GM21367 (cell line): Measurements from ENCODE around the gene SLC30A2.
"Not testable (repeated sequence)": the region's sequence is repeated elsewhere in the genome, so short reads cannot be mapped to it uniquely, and the experiment has no call there.

Source experiments
- ATAC-seq: cut with Tn5 transposase; IDR thresholded peaks from one replicate; pipeline ENCODE4 v1.9.1; 2021; ENCODE audit not compliant: unreplicated experiment

Gene SLC30A2, protein sequence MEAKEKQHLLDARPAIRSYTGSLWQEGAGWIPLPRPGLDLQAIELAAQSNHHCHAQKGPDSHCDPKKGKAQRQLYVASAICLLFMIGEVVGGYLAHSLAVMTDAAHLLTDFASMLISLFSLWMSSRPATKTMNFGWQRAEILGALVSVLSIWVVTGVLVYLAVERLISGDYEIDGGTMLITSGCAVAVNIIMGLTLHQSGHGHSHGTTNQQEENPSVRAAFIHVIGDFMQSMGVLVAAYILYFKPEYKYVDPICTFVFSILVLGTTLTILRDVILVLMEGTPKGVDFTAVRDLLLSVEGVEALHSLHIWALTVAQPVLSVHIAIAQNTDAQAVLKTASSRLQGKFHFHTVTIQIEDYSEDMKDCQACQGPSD

DNA sequence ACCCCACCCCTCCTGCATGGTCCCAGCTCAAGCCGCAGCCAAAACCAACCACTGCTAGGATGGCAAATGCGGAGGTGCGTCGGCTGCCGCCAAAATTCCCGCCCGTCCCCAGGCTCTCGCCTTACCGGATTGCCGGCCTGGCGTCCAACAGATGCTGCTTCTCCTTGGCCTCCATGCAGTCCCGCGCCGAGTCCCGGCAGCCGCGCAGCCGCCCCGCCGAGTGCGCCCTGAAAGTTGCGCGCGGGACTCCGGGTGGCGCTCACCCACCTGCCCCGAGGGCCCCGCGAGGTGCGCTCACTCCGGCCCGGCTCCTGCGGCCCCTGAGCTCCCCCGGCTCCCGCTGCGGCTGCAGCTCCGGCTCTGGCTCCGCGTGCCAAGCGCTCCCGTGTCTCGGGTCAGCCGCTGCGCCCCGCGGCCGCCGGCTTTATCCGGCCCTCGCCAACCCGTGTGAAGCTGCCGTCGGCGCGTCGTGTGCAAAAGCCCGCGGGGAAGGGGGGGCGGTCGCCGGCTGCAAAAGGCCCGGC, at the start of gene SLC30A2:
SLC30A2 (minus strand) TSS at position 397 of the 524 bp plus-strand sequence; CDS start at position 175, 222 bp downstream.
- ATAC-seq = no peak

DNA sequence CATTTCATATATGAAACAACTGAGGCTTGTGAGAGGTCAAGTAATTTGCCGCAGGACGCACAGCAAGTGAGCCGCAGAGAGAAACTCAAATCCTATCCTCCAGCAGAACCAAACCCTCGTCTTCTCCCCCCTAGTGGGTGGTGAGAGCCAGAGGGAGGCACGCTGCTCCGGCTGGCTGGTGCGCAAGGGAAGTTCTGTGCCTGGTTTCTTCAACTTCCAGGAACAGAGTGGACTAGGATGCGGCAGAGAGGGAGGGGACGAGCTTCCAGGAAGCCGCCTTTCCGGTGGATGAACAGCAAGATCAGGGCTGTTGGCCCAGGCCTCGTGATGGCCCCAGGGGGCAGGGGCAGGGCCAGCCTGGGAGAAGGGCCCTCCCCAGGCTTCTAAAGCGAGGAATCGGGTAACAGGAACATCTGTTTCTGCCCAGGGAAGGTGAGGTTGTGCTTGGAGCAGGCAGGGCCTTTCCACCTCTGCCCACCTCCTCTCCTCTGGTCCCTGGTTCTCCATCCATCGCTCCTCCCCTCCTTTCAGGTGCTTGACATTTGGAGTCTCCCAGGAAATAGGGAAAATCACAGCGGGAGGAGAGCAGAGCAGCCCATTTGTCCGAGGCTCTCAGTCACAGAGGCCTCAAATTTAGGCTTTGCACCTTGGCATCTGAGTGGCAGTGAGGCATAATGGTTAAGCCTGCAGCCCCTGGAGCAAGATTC, 48.9 kb upstream of the SLC30A2 start:
- no peak for ATAC-seq

DNA sequence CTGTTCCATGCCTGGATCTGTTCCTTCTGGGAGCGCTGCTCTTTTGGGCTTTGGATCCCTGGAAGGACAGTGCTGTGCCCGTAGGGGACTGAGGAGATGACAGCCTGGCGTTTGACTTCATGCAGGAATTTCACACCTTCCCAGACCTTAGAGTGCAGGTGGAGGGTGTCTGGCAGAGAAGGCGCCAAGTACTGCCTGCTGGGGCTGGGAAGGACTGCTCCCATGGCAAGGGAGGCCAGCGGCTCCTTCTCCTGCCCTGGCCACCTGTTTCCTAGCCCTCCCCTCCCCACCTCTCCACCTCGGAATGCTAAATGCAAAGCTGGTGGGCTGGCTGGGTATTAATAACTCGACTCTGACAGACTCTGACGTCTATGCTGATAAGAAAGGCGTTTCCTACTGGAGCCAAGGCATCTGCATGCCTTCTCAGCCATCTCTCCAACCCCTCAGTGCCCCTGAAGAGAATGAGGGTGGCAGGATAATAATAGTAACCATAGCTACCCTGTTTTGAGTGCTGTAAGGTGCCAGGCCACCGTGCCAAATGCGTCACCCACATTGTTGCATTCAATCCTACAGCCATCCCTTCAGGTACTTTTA, 48.3 kb upstream of the SLC30A2 start:
- ATAC-seq = no peak

DNA sequence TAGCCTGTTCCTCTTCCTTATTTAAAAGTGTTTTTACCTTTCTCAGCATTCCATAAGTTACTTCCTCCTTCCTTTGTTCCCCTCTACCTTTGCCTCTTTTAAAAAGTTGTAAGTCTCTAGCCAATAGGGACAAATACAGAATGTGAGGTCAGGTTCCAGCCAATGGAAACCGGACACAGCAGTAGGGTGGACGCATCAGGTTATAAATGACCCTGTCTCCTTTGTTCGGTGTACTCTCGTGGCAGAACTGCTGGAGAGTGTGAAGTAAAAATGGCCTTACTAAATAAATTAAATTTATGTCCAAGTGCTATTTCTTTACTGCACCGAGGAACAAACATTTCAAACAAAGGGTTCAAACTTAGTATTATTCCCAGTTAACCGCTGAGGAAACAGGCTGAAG, 47.7 kb upstream of the SLC30A2 start:
- ATAC-seq = not testable (repeated sequence)

DNA sequence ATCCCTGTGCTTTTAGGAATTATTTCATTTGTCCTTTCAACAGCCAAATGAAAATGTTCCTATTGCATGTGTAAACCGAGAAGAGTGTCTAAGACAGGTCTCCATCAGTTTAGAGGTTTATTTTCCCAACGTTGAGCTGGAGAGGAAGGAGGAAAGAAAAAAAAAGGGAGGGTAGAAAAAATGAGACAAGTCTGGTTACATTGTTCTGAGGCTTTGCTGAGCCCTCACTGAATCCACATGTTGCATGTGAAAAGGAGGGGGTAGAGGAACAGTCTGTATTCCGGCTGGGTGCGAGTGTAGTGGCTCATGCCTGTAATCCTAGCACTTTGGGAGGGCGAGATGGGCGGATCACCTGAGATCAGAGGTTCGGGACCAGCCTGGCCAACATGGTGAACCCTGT, 46.5 kb upstream of the SLC30A2 start:
- ATAC-seq = no peak

DNA sequence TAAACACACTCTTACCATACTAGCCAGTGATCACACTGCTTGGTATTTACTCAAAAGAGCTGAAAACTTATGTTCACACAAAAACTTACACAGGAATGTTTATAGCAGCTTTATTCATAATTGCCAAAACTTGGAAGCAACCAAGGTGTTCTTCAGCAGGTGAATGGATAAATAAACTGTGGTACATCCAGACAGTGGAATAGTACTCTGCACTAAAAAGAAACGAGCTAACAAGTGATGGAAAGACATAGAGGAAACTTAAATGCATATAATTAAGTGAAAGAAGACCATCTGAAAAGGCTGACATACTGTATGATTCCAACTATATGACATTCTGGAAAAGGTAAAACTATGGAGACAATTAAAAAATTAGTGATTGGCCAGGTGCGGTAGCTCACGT, 45.0 kb upstream of the SLC30A2 start:
- no peak for ATAC-seq

DNA sequence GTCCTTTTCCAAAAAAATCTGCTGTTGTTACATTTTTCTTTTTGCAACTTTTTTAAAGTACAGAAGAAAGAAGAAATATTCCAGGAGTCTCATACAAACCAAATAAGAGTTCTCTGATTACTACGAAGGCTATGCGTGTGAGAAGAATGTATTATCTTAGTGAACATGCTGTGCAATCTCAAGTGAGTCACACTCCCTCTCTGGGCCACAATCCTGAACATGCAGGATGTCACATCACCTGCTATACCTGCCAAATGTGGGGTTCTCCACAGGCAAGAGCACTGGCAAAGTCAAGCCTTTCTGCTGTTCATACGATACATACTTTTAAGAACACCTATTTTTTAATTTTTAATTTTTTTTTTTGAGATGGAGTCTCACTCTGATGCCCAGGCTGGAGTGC, 43.2 kb upstream of the SLC30A2 start:
- ATAC-seq = no peak

DNA sequence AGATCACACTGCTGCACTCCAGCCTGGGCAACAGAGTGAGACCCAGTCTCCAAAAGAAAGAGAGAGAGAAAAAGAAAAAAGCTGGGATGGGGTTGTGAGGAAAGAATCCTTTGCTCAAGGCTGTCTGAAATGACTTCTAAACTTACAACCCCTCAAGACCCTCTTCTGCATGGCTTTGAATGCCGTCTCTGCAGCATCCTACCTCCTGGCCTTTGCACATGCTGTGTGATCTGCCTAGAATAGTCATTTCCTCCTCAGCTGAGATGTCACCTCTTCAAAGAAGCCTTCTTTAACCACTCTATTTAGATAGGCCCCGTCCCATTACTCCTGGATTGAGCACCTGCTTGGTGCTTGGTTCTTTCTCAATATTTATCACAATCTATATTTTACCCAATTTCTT, 38.9 kb upstream of the SLC30A2 start:
- ATAC-seq = no peak

DNA sequence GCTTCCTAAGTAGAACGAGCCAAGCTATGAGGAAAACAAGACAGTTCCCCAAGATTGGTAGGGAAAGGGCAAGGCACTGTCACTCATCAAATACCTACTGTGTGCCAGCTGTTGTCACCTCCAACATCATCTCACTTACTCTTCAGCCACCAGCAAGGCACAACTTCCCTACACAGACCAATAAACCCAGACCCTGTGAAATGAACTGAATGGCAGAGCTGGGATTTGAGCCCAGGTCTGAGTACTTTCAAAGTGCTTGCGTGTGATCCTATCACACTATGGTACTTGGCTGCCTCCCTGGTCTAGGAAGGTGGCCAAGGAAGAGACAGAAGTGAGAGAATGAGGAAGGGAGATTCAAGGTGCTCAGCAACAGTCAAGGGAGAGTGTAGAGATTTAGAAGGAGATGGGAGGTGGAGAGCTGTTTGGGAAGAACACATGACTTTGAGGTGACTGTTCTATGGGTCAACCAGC, 38.2 kb upstream of the SLC30A2 start:
- no peak for ATAC-seq

DNA sequence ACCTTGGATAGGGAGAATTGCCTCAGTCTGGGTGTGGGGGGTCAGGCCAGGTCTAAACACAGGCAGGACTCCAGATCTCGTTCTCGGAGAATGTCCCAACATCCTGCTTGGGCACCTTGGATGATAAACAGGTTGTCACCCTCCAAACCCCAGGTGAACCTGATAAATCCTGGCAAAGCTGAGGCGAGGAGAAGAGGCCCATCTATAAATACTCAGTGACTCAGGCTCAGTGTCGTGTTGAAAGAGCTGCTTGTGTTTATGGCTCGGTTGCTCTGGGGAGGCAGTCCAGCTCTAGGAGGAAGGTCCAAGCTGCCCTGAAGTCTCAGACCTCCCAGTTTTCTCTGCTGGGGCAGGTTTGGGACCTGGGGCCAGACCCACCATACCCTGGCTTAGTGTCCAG, 37.3 kb upstream of the SLC30A2 start:
- no peak for ATAC-seq

DNA sequence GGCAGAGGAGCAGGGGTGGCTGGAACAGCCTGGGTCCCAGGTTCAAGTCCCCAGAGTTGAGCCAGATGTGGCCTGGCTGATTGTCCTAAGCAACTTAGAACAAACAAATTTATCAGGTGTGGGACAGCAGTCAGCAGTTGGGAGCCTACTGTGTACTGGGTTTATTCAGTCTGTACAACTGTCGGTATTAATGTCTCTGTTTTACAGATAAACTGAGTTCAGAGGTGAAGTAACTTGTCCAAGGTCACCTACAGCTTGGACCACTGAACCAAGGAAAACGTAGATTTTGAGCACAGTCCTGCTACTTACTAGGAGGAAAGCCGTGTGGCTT, 36.1 kb upstream of the SLC30A2 start:
- no peak for ATAC-seq

DNA sequence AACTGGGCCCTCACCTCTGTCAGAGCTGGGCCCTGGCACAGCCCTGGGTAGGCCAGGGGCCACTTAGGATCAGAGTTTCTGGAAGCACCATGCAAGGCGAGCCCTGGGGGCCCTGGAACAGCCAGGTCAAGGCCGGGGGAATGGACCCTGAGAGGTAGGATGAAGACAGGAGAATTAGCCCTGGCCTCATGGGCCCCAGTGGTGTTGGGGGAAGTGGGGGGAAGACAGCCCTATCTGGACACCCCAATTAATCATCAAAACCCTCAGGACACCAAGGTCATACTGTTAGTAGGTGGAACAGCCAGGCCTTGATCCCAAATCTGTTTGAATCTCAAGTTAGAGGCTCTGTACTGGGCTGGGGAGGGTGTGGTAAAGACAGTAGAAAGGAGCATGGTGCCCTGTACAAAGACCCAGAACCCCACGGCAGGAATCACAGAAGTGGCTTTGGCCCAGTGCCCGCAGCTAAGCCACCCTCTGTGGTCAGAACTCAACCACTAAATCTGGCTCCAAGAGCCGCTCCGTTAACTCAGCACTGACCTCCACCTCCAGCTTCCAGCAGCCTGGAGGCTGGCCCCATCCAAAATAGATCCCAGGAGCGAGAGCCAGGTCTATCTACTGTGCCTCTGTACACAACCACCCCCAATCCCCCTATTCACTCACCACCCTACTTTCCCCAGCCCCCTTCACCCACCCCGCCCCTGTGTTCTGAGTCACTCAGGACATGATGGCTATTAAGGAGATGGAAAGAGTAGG, 35.5 kb upstream of the SLC30A2 start:
- ATAC-seq = no peak

DNA sequence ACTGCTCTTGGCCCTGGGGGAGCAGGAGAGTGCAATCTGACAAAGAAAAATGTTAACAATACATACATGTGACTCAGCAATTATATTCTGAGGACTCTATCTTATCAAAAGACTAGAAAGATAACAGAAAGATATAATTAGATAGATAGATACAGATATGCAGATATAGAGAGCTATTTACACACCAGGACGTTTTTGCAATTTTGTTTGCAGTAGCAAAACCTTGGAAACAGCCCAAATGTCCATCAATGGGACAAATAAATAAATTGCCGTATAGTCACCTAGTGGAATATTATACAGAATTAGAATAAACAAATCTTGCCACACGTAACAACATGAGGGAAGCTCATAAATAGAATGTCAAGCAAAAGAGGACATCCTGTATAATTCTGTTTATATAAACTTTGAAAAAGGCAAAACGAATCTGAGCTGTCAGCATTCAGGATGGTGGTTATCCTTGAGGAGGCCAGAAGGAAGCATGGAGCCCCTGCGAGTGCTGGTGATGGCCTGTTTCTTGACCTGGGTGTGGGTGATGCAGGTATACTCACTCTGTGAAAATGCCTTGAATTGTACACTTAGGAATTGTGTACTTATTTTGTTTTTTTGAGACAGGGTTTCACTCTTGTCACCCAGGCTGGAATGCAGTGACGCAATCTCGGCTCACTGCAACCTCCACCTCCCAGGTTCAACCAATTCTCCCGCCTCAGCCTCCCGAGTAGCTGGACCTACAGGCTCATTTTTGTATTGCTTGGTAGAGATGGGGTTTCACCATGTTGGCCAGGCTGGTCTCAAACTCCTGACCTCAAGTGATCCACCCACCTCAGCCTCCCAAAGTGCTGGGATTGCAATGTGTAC, 34.3 kb upstream of the SLC30A2 start:
- ATAC-seq = no peak

DNA sequence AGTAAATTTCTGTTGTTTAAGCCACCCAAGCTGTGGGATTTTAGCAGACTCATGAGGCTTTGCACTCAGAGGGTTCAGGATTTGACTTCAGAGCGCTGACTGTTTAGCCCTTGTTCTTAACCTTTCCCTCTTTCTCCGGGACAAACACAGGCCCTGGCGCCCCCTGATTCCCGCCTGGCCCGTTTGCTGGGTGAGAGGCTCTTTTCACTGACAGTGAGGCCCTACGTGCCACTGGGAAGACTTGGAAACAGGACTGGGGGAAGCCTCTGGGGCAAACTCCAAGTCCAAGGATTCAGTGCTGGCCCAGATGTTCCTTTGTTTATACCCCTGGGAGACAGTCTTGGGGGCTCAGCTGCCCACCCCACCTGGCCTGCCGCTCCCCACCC, 33.3 kb upstream of the SLC30A2 start:
- ATAC-seq = no peak

DNA sequence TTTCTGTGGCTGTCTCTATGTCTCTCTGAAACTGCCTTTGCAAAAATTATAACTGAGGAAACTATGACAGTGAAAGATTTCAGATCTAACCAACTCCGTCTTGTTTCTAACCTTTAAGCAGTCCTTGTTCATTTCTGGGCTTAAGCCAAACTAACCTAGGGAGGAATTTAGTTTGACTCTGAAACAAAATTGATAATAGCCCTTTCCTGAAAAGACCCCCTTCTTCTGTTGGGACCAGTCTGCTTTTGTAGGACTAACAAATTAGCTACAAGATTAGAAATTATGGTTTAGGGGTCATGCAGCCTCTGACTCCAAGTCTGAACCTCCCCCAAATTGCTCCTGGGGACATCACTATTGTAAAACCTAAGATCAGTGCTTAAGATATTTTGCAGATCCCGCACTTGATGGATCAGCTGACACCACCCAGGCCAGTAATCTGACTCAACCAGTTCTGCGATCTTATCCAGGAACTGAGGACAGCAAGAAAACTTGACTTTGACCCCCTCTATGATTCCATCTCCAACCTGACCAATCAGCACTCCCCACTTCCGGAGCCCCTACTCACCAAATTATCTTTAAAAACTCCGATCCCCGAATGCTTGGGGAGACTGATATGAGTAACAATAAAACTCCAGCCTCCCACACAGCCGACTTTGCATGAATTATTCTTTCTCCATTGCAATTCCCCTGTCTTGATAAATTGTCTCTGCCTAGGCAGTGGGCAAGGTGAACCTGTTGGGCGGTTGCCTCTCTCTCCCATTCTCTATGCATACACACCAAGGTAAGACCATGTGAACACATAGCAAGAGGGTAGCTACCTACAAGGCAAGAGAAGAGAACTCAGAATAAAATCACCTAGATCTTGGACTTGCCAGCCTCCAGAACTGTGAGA, 32.6 kb upstream of the SLC30A2 start:
- ATAC-seq = no peak

DNA sequence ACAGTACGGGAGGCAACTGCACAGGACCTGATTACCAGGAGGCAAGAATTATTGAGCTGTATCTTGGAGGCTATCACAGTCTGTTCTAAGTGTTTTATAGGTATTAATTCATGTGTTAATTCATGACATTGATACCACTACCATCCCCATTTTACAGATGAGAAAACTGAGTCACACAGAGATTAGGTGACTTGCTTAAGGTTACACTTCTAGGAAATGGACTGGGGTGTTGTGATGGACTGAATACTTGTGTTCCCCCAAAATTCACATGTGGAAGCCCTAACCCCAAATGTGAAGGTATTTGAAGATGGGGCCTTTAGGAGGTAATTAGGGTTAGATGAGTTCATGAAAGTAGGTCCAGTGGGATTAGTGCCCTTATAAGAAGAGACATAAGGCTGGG, 31.6 kb upstream of the SLC30A2 start:
- no peak for ATAC-seq

DNA sequence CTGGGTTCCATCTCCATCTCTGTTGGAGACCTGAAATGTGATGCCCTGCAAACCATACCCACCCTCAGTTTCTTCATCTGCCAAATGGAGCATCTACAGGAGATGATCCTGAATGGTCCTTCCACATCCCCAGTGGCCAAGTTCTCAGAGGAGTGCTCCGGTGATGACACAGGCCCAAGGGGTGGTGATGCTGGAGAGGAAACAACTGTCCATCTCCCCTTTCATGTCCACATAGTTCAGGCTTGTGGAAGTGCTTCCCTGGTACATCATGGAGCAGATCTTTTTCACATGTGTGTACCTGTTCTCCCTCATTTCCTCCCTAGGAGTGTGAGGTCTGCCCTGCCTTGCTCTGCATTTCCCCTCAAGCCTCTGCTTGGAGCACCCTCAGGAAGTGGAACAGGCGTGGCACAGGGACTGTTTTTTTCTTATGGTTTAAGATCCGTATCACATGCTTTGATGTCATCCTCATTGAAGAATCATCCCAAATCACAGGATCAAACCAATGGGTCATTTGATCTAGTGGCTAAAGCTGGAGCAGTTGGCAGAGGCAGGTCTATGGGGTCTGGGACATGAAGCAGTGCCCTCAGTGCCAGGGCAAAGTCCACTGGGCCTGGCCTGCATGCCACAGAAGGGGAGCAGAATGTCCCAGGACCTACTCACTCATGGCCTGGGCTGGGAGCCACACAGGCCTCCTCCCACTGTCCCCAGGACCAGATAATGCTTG, 29.7 kb upstream of the SLC30A2 start:
- ATAC-seq = no peak

DNA sequence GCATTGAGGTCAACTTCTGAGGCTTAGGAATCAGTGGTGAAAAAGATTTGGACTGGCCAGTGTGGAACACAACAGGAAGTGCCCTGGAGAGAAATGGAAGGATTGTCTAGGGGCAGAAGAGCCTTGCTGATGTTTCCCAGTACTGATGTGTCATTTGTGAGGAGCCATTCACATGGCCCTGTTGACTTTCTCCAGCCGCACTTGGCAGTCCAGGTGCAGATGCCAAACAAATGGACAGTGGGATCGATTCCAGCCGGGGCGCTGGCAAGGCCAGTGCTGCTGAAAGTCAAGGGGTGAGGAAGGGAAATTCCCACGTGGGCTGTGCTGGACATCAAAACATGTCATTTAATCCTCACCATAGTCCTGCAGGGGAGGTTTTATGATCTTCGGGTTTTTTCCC, 26.4 kb upstream of the SLC30A2 start:
- ATAC-seq = no peak

DNA sequence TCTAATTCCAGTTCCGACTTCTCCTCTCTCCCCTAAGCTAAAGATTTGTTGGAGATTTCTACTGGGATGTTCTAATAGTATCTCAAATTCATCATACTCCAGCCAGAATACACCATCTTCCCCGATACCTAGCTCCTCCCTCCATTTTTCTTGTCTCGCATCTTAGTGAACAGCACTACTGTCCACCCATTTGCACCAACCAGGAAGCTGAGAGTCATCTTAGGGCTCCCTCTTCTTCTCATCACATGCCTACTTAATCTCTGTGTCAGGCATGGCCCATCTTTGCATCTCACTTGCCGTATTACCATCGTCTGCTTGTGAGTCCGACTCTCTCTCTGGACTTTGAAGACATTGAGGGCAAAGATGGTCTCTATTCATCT, 25.0 kb upstream of the SLC30A2 start:
- ATAC-seq = no peak
